Stimulated activated CD4-positive, alpha-beta T cell treated with anti-CD3 and anti-CD28 coated beads, Interleukin-4, amount 100 ng/mL, for 48 hours (primary cell): ENCODE results near the gene SAMM50.

Experiments used
- DNase-seq, 2 donors: peaks; one replicate each; pipeline ENCODE4 v3.0.0-alpha.2; 2020; ENCODE audit warnings: low read depth in 2 of 2

The SAMM50 gene

DNA sequence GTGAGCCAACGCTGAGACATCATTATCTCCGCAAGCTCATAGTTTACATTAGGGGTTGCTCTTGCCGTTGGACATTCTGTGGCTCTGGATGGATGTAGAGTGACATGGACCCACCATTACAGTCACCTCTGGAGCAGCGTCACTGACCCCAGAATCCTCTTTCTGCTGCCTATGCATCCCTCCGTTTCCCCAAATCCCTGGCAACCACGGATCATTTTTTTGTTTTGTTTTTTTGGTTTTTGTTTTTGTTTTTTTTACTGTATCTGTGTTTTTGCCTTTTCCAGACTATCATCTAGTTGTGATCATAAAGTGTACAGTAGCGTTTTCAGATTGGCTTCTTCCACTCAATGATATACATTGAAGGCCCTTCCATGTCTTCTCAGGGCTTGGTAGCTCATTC lies 72.8 kb downstream of the SAMM50 start:
- DNase-seq, result no peak

- no peak for DNase-seq
These were observed 73.8 kb downstream of the SAMM50 start for GRCh38 chr22:44029069-44029468.

DNA sequence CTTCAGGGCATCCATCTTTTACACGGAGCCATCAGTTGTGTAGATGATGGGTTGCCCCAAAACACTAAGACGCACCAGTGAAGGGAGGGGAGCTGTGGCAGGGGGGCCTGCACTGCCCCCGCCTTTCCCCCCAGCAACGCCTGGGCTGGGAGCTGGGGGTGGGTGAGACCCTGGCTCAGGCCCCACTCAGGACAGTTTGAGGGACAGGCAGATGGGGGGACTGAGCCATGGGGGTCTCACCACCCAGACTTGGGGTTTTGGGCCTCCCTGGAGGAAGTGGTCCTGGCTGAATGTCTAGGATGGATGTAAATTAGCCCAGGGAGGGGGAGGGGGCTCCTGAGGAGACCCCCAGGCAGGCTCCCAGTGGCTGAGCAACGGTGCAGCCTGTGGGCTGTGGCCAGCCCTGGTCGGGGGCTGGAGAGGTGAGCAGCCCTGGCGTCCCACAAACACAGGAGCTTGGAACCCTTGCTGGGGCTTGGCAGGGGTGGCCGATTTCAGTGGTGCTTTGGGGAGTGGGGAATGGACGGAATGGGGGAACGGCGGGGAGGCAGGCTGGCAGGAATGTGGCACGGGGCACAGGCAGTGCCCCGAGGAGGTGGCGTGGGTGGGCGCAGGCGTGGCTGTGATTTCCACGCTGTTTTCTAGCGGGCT lies 74.9 kb downstream of the SAMM50 start:
- no peak for DNase-seq

GRCh38 chr22:44030702-44031082 lies 75.5 kb downstream of the SAMM50 start:
- no peak for DNase-seq

GRCh38 chr22:44031158-44031952 lies 76.1 kb downstream of the SAMM50 start:
- no peak for DNase-seq

- DNase-seq, result no peak
These were observed 77.0 kb downstream of the SAMM50 start for GRCh38 chr22:44032126-44032730.

DNA sequence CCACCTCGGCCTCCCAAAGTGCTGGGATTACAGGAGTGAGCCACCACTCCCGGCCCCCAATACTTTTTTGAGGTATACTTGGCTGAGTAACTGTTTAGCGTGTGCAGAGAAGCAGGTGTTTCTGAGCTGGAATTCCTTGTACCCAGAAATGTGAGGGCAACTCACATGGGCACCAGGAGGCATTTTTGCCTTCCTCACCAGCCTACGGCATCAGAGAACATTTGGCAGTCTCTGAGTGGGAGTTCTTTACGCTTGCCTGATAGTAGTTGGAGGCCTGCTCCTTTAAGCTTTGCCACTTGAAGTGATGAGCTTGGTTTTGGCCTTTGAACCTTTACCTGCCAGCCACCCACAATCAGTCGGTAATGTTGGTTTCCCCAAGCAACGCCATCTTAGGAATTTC lies 78.0 kb downstream of the SAMM50 start:
- DNase-seq, result no peak

GRCh38 chr22:44033694-44034093 lies 78.5 kb downstream of the SAMM50 start:
- no peak for DNase-seq

DNA sequence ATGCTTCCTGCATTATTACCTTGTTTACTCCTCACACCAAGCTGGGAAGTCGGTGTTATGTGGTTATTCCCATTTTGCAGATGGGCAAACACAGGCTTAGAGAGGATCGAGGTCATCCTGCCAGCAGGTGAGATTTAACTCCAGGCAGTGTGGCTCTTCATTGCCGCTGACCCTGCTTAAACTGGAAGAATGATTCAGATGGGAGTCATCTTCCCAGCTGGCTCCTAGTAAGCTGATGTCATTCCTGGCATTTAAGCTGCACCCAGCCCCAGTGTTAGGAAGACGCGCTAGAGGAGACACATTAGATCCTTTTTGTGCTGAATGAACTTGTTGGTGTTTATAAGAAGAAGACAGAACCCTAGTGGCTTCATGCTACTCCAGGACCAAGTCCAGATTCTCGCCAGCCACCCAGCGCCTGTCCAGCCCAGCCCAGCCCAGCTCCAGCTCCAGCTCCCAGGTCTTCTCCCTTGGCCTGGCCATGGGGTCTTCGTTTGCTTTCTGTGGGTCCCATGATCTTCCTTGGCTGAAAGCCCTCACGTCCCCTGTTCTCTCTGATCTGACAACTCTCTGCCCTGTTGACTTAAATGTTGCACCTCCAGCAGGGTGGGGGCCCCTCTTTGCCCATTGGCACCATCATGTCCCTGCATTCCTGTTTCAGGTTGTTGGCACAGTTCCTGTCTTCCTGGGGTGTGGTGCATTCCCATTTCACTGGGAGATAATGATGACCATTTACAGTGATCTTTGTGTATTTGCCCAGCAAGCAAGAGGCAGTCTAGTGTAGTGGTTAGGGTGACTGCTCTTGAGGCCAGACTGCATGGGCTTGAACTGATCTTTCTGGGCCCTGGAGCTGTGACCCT lies 82.5 kb downstream of the SAMM50 start:
- DNase-seq, result no peak

- no peak for DNase-seq
These were observed 84.4 kb downstream of the SAMM50 start for GRCh38 chr22:44039566-44040171.

DNA sequence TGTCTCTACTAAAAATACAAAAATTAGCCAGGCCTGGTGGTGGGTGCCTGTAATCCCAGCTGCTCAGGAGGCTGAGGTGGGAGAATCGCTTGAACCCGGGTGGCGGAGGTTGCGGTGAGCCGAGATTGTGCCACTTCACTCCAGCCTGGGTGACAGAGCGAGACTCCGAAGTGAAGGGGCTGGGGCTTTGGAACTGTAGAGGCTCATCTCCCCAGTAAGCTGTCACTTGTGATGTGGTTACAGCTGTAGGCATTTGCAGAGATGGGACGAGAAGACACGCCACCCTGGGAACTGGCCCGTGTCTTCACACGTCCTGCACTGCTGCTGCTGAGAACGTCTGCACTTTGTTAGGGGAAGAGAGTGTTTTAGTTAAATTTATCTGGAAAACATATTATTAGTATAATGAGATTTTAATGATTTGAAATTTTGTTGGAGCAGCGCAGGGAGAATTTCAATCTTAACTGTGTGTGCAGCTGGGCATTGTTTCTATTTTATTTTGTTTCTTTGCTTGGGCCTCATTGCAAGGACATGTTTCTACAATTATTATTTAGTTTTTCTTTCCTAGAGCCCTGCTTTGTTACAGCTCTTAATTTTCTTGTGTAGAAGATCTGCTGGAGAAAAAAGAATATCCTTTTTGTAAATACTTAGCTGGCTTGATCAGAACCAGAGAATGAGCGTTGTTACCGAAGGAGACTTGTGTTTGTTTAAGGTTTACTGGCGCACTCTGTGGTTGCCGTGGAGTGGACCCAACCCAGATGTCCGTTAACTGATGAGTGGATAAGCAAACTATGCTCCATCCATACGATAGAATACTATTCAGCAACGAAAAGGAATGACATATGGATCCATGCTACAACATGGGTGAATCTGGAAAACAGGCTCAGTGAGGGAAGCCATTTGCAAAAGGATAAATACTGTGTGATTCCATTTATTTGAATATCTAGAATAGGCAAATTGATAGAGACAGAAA lies 87.3 kb downstream of the SAMM50 start:
- DNase-seq, result no peak

- DNase-seq, result no peak
These were observed 89.9 kb downstream of the SAMM50 start for GRCh38 chr22:44045145-44045544.
